HG03520 (cell line): ENCODE data around the gene LENG1.

Source experiments
- ATAC-seq: cut with Tn5 transposase; IDR thresholded peaks from one replicate; pipeline ENCODE4 v1.9.1; 2021; ENCODE audit warnings: mild to moderate bottlenecking, moderate library complexity; ENCODE audit not compliant: unreplicated experiment

LENG1 gene

DNA sequence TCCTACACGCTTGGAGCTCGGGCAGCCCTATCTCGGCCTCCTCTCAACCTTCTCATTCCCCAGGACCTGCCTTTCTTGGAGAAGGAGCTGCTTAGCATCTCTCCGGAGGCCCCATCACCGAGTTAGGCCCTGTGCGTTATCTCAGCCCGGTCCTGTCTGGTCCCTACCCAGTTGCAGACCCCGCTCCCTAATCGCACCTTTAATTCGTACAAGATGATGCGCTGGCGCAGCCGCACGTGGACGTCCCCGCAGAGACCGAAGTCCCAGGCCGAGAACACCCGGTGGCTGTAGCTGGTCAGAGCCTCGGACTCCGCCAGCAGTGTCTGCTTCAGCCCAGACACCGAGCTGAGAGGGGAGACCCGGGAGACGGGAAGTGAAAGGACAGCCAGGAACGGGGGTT is 5.7 kb upstream of the LENG1 start:
- ATAC-seq = no peak

DNA sequence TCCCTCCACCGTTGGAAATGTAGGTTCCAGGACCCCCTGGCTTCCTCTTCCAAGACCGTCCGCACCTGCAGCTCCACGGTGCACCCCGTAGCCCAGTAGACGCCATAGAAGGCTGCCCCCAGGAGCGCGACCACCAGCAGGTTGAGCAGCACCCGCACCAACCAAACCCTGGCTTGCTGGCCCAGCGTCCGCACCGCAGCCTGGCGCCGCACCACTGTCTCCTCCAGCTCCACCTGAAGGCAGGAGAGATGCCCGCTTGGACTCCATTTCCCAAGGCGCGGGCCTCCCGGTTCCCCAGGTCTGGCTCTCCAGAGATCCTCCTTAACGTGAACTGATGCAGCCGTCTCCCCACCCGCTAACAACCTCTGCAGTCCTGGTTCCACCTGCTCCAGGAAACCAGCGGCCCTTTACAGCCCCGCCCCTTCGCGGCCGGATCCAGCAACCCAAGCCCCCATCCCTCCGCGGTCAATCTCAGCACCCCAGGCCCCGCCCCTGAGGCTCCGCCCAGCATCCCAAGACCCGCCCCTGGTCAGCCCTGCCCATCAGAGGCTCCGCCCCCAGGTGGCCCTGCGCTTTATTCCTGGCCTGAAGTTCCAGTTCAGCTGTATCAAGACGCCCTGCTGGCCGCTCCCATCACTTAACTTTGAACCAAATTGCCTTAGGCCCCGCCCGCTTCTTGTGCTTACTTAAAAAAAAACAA is 5.0 kb upstream of the LENG1 start:
- ATAC-seq = no peak

DNA sequence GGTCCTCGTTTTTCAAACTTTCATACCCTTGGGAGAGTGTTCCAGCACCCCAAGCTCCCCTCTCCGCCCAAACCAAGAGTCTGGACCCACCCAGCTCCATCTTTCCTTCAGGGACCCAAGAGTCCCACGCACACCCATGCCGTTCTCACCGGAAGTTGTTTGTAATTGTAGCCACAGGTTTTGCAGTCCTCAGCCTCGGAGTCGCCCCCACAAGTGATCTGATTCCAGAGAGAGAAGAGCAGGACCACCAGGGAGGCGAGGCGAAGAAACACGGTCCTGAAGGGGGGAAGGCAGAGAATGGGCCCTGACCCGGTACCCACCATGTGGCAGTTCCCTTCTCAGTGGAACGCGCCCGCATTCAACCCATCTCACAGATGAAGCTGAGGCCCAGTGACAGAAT is 3.4 kb upstream of the LENG1 start:
- no peak for ATAC-seq

DNA sequence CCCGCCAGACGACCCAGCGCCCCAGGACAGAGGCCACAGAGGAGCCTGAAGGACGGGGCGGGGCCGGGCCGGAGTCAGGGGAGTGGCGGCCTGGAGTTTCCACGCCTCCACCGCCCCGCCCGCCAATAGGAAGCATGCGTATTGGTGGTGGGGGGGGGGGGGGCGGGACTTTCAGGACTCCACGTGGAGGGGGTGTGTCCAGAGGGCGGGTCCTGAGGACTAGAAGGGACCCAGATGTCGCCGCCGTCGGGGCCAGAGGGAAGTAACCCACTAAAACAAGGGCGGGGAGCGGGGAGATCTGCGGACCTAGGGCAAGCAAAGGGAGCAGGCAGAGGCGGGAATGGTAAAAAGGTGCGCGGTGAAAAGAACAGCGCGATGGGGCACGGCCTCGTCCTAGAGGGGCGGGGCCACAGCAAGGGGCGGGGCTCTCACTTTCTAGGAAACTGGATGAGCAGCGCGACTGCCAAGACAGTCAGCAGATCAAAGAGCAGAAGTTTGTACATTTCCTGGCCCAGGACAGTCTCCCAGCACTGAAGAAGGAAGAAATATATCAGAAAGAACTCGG is 2.8 kb upstream of the LENG1 start:
- ATAC-seq = no peak

DNA sequence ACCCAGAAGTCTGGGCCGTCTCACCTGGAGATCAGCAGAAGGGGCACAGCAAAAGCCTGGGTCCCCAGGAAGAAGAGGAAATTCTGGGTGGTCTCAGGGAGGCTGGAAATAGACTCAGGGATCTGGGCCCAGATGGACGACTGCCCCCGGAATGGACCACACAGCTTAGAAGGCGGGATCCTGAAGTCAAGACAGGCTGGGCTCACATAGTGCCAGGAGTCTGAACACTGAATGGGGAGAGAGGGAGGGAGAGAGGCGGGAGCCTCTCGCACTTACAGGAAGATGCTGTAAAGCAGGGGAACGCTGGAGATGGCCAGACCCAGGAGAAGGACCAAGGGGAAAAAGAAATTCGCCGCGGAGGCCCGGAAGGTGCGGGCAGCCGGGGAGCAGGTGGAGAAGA is 1.3 kb upstream of the LENG1 start:
- ATAC-seq = no peak

DNA sequence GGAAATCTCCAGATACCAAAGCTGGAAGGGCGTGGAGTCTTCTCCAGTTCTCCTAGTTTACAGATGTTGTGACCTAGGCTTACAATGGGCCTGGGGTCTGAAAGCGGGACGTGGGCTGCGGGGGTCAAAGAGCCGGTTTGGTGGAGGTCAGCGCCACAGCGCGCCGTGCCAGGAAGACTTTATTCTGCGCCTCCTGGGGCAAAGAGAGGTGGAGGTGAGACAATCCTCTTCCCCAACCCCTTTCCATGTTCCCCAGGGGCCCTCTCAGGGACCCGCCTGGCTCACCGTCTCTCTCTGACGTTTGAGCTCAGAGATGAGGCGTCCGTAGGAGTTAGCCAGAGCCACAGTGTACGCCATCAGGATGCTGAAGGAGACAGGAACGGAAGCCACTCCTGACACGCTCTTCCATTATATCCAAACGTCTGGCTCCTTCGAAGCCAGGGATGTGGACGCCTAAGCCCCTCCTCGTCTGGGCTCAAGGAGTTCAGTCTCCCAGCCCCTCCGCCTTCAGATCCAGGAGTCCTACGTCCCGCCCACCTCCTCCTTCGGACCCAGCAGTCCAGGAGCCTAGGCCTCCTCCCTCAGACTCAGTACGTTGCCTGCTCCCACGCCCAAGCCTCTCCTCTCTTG is 776 bp upstream of the LENG1 start:
- no peak for ATAC-seq

DNA sequence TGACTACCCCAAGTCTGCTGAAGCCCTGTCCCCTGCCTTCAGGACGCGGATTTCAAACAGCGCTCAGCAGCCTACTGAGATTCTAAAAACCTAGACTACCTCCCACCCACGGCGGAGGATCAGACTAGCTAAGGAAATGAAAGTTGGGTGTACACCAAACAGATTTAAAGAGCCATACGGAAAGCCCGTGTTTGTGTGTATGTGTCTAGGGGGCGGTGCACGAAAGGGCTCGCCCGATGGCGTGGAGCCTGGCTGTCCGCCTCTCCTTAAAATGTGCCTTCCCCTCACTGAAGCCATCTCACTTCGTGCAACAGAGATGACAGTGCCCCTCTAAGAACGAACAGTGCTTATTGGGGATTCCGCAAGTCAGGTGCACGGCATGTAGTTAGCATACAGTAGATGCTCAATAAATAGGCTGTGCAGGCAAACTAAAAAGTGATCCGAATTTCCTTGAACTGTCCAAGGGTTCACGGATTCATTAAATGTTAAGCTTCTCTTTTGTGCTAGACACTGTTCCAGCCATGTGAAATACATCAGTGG is 639 bp downstream of the LENG1 start:
- ATAC-seq = no peak

DNA sequence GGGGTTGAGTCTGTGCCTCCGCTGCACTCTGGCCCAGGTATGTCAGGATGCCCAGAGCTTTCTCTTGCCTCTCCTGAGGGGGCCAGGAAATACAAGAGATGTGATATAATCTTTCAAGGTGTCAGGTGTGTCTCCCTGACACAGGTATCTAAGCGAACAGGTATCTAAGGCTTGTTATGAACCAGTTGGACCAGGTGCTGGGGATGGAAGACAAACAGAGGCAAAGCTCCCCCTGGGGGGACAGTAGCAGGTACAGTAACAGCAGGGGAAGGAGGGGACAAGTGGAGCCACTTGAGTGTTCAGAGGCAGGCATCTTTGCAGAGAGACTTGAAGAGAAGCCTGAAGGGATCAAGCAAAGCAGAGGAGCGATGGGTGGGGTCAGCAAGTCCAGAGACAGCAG is 2.6 kb downstream of the LENG1 start:
- ATAC-seq = no peak

DNA sequence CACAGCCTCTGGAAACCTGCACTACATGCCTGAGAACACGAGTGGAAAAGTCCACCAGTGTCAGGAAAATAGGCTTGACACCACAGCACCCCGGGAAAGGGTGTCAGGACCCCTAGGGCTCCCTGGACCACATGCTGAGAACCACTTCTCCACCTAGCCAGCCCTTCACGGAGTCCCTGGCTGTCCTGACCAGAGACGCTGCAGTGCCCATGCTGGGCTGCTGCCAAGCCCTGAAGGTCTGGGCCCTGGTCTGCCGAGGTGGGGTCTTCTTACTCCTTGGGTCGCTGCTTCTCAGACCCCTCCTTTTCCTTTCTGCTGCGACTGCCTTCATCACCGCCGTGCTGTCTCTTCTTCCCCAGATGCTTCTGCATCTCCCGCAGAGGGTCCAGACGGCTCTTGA is 3.0 kb downstream of the LENG1 start:
- ATAC-seq = no peak

DNA sequence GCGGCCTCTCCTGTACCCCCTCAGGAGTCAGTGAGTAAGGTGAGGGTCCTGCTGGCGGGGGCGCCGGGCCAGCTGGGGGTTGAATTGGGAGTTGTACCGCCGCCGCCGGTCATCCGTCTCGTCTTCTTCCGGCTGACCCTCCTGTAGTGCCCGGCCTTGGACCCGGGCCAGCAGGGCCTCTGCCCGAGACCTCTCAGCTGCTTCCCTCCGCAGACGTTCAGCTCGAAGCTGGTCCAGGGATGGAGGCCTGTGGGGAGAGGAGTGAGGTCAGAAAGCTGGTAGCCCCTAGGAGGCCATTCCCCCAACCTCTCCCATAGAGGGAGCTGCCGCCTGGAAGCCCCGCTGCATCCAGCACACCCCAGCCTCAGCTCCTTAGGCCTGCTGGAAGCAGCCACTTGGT is 3.8 kb downstream of the LENG1 start:
- ATAC-seq = no peak

DNA sequence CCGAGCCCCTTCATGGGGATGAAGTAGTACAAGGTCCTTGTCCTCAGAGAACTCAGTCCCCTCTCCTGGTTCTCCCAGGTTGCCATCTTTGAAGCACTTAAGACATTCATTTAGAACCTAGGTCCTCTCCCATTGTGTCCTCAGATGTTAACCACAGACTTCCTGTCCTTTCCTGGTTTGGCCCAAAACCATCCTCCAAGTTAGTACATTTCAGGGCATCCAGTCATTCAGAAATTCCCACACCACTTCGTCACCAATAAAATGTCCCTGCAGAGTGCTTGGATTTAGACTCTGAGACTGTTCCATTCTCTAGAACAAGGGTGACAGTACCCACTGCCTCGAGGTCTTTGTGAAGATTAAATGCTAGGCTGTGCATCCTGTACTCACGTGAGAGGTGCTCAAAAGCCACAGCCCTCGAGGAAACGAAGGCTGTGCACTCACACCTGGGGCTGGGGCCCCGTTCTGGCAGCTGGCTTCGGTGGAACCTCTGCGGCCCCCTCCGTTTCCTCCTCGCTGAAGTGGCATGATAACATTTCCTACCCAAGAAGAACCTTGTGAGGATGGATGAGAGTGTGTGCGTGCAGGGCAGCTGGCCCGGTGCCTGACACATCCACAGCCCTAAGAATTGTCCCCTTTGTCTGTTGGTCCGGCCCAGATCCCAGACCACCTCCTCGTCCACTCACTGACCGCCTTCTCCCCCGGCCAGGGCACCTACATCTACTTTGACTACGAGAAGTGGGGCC is 4.7 kb downstream of the LENG1 start:
- no peak for ATAC-seq

DNA sequence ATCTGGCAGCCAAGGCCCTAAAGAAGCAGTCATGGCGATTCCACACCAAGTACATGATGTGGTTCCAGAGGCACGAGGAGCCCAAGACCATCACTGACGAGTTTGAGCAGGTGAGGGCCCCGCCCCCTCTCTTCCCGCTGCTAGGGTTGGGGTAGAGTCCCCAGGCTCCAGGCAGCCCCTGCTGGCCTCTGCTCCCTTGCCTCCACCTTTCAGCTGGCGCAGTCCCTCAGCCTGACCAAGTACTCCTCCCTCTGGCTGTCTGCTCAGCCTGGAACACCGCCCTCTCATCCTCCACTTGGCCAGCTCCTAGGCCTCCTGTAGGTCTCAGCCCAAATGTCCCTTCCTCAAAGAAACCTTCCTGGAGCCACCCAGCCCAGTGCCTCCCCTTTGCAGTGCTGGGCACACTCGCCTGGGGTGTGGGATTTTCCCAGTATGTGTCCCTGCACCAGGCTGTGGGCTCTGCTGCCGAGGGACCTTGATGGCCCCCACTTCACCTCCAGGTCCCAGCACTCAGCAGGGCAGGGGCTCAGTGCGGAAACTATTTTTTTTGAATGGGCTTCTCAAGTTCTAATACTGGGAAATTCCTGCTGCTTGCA is 5.7 kb downstream of the LENG1 start:
- no peak for ATAC-seq

DNA sequence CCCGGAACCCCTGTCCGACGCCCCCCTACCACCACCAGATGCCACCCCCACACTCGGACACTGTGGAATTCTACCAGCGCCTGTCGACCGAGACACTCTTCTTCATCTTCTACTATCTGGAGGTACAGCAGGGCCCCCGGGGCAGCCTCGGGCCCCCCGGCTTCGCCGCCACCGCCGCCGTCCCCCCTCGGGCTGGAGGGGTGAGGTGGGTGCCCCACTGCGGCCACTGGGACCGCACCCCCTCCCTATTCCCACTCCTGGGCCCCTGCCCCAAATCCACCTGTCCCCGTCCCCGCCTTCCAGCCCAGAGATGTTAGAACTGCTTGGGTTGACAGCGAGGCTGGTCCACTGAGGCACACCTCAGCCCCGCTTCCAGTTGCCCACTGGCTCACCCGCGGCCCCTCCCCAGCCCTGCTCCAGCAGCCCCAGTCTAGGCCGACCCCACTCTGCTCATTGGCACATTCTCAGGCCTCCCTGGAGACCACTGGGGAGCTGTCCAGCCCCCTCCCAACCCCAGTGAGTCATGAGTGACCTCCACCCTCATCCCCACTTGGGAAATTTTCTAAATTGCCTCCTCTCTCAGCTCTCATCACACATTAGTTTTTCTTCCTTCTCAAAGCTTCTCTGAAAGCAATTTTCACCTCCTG is 6.5 kb downstream of the LENG1 start:
- ATAC-seq = no peak

DNA sequence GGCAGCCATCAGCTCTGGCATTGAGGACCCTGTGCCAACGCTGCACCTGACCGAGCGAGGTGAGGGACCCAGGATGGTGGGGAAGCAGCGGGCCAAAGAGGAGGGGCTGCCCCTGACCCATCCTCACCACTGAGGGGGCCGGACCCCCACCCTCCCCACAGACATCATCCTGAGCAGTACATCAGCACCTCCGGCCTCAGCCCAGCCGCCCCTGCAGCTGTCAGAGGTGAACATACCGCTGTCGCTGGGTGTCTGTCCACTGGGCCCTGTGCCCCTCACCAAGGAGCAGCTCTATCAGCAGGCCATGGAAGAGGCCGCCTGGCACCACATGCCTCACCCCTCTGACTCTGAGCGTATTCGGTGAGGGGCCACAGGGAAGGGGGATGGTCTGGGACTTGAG is 7.3 kb downstream of the LENG1 start:
- ATAC-seq = no peak

DNA sequence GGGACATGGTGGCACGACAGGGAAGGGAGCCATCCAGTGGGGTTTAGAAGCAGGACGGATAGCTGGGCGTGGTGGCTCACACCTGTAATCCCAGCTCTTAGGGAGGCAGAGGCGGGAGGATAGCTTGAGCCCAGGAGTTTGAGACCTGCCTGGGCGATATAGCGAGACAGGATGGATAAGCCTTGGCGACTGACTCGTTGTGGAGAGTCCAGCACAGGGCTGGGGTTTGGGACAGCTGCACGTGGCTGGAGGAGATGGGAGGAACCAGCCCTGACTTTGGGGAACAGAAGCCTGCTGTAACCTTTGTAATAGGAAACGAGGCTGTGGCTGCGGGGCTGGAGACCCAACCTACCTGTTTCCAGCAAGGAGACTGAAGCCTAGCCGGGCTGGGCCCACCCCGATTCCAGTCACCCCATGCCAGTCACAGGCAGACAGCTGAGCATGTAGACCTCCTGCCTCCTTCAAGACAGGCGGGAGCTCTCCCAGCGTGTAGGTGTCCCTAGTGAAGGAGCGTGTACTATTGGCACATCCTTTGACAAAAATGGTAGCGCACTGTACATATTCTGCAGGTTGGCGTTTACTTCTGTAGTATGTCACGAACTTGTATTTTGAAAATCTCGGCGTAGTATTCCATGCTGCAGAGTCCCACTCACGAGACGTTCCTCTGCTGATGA is 8.0 kb downstream of the LENG1 start:
- ATAC-seq = no peak

DNA sequence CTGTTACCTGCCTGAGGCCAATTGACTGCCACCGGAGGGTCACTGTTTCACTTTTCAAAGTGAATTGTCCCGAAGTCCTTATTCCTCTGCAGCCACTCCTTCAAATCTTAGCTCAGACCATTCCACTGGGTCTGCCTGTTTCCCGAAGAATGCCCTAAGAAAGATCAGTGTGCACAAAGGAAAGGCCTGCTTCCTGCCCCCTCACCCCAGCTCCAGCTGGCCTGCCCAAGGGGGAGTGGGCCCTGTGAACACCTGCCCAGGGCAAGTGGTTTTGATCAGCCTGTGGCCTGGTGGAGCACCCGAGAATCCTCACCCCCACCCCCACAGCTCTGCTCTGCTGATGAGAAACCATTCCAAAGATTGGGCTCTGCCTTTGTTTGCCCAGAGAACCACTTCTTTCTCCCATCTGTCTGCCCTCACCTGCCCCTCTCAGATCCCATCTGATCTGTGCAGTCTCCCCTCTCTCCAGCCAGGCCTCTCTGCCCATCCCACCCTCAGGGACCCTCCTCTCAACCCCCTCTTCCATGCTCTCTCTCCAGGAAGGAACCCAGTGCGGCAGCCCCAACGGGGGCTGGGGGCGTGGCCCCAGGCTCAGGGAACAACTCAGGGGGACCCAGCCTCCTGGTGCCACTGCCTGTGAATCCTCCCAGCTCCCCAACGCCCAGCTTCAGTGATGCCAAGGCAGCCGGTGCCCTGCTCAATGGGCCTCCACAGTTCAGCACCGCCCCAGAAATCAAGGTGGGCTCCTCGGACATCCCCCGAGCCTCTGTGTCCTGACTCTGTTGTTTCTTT is 10.3 kb downstream of the LENG1 start:
- ATAC-seq = no peak

DNA sequence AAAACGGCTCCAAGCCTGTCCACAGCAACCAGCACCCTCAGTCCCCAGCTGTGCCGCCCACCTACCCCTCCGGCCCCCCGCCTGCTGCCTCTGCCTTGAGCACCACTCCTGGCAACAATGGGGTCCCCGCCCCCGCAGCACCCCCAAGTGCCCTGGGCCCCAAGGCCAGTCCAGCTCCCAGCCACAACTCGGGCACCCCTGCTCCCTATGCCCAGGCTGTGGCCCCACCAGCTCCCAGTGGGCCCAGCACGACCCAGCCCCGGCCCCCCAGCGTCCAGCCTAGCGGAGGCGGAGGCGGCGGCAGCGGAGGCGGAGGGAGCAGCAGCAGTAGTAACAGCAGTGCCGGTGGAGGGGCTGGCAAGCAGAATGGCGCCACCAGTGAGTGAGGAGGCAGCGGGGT is 11.4 kb downstream of the LENG1 start:
- no peak for ATAC-seq

DNA sequence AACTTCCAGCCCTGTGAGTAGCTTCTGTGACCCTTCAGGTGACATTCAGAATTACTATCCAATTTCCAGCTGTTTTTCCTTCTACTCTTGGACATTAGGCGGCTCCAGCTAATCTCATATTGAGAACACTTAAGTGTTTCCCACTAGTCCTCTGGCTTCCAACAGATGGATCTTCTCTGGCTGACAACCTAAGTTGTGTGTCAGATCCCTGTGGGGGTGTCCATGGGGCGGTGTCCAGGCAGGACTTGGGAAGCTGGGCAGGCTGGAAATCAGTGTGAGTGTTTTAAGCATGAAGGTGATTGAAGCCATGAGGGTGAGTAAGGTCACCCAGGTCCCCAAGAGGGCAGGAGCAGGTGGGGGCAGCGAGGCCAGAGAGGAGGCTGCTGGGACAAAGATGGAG is 11.8 kb downstream of the LENG1 start:
- ATAC-seq = no peak

DNA sequence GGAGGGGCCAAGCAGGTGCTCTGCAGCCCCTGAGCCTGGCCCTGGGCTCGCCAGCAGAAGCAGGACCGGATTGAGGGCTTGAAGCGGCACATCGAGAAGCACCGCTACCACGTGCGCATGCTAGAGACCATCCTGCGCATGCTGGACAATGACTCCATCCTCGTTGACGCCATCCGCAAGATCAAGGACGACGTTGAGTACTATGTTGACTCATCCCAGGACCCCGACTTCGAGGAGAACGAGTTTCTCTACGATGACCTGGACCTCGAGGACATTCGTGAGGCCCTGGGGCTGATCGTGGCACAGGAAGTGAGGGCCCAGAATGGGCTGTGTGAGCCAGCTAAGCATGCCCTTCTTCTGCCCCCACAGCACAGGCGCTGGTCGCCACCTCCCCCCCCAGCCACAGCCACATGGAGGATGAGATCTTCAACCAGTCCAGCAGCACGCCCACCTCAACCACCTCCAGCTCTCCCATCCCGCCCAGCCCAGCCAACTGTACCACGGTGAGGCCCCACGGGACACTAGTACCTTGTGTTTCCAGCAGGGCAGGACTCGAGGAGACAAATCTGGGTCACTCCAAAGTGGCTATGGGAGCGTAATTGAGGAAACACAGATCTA is 13.9 kb downstream of the LENG1 start:
- ATAC-seq = no peak
